Measurements from ENCODE around the gene SLC6A12. TPM values are rescaled to one million over a fixed set of nuclear protein-coding genes. Genes with fewer than 3 reads are reported as not detected.
"Not testable (repeated sequence)": the region's sequence is repeated elsewhere in the genome, so short reads cannot be mapped to it uniquely, and the experiment has no call there.

Gene SLC6A12
- total RNA-seq, 2 donors from 2014 or later, result 0.16 to 2.5 TPM

DNA sequence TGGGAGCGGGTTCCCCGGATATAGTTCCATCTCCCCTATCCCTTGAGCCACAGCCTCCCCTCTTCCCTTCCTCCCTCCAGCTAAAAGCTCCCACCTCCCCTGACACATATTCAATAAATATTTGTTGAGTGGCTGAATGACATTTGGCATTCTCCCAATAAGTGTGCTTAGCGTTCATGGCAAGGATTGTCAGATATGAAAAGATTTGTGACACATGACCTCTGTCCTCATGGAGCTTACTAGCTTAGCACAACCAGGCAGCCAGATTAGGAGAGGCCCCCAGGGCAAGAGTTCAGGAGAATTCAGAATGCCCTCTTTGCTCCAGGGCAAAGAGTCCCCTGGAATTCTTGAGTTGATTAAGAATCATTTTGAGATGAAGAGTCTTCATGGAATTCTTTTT is 22.5 kb upstream of the SLC6A12 start:
- no peak overlapping the region for H3K9ac ChIP-seq (ENCODE audit: low read depth in 2 of 2, low read length in 2 of 2)
- intact Hi-C loops (cut with DNase I), result no loop called here

DNA sequence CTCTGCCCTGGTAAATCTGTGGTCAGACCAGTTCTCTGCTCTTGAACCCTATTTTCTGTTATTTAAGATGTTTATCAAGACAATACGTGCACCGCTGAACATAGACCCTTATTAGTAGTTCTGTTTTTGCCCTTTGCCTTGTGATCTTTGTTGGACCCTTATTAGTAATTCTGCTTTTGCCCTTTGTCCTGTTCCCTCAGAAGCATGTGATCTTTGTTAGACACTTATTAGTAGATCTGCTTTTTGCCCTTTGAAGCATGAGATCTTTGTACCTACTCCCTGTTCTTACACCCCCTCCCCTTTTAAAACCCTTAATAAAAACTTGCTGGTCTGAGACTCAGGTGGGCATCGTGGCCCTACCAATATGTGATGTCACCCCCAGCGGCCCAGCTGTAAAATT is 22.0 kb upstream of the SLC6A12 start:
- H3K27me3 ChIP-seq; H3K4me3 ChIP-seq; H3K4me1 ChIP-seq; H3K9ac ChIP-seq (ENCODE audit: low read depth in 2 of 2, low read length in 2 of 2); DNase-seq; intact Hi-C loops (cut with DNase I); H3K9me3 ChIP-seq; H3K36me3 ChIP-seq; H3K27ac ChIP-seq: not testable (repeated sequence)

More for the DNA sequence above, 22.5 kb upstream of the SLC6A12 start:
- Histone ChIP-seq H3K36me3 (no peaks in the 10 kb centered on the region), H3K4me1 (no peaks in the 10 kb centered on the region), H3K4me3 (no peak overlapping the region), H3K9me3 (no peaks in the 10 kb centered on the region), H3K27me3 (no peaks in the 10 kb centered on the region), H3K27ac (no peak overlapping the region)
- no peak for DNase-seq
- TF ChIP-seq, protein P1, sequence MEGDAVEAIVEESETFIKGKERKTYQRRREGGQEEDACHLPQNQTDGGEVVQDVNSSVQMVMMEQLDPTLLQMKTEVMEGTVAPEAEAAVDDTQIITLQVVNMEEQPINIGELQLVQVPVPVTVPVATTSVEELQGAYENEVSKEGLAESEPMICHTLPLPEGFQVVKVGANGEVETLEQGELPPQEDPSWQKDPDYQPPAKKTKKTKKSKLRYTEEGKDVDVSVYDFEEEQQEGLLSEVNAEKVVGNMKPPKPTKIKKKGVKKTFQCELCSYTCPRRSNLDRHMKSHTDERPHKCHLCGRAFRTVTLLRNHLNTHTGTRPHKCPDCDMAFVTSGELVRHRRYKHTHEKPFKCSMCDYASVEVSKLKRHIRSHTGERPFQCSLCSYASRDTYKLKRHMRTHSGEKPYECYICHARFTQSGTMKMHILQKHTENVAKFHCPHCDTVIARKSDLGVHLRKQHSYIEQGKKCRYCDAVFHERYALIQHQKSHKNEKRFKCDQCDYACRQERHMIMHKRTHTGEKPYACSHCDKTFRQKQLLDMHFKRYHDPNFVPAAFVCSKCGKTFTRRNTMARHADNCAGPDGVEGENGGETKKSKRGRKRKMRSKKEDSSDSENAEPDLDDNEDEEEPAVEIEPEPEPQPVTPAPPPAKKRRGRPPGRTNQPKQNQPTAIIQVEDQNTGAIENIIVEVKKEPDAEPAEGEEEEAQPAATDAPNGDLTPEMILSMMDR (IDR thresholded peaks at IDR 0.05), result no peak

DNA sequence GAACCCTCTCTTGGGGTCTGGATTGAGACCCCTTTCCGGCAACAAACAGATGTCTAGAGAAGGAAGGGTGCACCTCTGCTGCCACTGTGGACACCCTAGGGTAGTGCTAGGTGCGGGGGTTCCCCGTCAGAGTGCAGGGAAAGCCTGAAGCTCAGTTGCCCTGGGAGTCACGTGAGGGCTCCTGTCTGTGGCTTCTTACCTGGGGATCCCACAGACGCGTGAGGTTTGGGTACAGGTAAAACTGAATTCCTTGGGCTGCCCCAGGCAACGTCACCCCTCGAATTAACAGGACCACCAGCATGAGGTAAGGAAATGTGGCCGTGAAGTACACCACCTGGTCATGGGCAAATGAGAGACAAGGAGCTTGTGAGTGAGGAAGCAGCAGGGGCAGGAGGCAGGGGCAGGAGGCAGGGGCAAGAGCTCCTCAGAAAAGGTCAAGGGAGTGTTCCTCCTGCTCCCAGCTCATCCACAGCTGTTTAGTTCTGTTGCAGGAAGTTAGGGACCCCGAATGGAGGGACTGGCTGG is 21.0 kb upstream of the SLC6A12 start:
- DNase-seq, result no peak
- TF ChIP-seq, protein P1 (IDR thresholded peaks at IDR 0.05), result no peak
- Histone ChIP-seq H3K4me3 (no peak overlapping the region), H3K4me1 (no peaks in the 10 kb centered on the region), H3K27ac (no peak overlapping the region), H3K27me3 (no peaks in the 10 kb centered on the region), H3K36me3 (no peaks in the 10 kb centered on the region), H3K9me3 (no peaks in the 10 kb centered on the region), H3K9ac (ENCODE audit: low read depth in 2 of 2, low read length in 2 of 2) (no peak overlapping the region)
- intact Hi-C loops (cut with DNase I), result no loop called here

DNA sequence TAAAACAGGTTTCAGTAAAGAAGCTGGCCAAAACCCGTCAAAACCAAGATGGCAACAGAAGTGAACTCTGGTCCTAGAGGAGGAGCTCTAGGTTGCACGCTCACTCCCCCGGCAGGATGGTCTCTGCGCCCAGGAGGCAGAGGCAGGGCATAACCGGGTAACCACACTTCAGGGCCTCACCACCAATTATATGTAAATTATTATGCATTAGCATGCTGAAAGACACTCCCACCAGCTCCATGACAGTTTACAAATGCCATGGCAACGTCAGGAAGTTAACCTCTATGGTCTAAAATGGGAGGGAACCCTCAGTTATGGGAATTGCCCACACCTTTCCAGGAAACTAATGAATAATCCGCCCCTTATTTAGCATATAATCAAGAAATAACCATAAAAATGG is 20.1 kb upstream of the SLC6A12 start:
- TF ChIP-seq, protein P1 (IDR thresholded peaks at IDR 0.05), result no peak
- DNase-seq, result no peak
- Histone ChIP-seq H3K4me1 (no peaks in the 10 kb centered on the region), H3K9me3 (no peaks in the 10 kb centered on the region), H3K9ac (ENCODE audit: low read depth in 2 of 2, low read length in 2 of 2) (no peak overlapping the region), H3K4me3 (no peak overlapping the region), H3K27me3 (no peaks in the 10 kb centered on the region), H3K27ac (no peak overlapping the region), H3K36me3 (no peaks in the 10 kb centered on the region)
- intact Hi-C loops (cut with DNase I), result no loop called here

DNA sequence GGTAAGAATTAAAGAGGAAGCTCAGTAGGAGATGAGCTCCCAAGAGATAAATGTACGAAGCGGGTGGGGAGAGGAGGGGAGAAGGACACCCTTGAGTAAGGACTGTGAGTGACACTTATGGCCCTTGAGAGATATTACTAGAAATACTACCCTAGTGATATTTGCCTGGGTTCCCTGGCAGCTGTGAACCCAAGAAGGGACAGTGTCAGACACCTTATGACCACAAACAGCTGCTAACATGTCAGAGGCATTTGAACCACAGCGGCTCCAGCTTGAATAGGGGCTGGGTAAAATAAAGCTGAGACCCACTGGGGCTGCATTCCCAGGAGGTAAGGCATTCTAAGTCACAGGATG is 19.6 kb upstream of the SLC6A12 start:
- H3K9ac ChIP-seq (ENCODE audit: low read depth in 2 of 2, low read length in 2 of 2), result no peak overlapping the region
- intact Hi-C loops (cut with DNase I), result no loop called here
- no peaks in the 10 kb centered on the region for H3K36me3 ChIP-seq
- H3K27ac ChIP-seq, result no peak overlapping the region
- no peak overlapping the region for H3K4me3 ChIP-seq
- no peaks in the 10 kb centered on the region for H3K4me1 ChIP-seq
- no peaks in the 10 kb centered on the region for H3K27me3 ChIP-seq
- H3K9me3 ChIP-seq, result no peaks in the 10 kb centered on the region
- TF ChIP-seq, protein P1 (IDR thresholded peaks at IDR 0.05), result no peak
- DNase-seq, result no peak

DNA sequence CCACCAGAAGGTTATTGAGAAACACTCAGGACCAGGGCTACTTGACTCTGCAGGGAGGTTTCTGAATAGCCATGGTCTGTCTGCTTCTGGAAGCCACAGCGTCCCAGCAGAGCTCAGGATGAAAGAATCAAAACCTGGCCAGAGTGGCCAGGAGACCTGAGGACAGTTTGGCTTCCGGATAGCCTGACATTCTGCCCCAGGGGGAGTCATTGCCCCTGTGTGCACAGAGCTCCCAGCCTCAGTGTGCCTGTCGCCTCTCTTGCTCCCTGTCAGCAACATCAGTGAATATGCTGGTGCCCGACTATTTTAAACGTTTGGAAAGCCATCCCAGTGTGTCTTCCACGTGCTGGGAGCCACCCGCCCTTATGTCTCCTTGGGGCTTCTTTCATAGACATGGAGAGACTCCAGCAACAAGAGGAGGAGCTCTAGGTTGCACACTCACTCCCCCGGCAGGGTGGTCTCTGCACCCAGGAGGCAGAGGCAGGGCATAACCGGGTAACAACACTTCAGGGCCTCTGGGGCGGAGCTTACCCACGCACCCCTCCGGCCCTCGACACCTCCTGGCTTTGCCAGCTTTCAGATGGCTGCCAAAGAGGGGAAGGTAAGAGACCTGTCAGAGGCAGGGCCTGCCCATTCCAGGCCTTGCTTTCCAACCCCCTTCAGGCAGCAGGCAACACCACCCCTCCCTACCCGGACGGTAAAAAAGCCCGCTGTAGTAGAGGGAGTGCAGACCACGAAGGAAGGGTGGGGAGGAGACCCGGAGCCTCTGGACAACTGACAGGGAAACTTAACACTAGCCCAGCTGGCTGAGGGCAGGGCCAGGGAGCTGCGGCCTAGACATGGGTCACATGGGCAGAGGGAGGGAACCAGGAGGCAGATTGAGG is 19.0 kb upstream of the SLC6A12 start:
- TF ChIP-seq, protein P1 (IDR thresholded peaks at IDR 0.05), result no peak
- H3K9me3 ChIP-seq, result no peaks in the 10 kb centered on the region
- H3K9ac ChIP-seq (ENCODE audit: low read depth in 2 of 2, low read length in 2 of 2), result peak overlapping the region in 1 of 2 donors; percentile 12
- no peaks in the 10 kb centered on the region for H3K27me3 ChIP-seq
- no peak for DNase-seq
- H3K36me3 ChIP-seq, result no peaks in the 10 kb centered on the region
- intact Hi-C loops (cut with DNase I), result no loop called here
- H3K4me1 ChIP-seq, result no peaks in the 10 kb centered on the region
- no peak overlapping the region for H3K4me3 ChIP-seq
- no peak overlapping the region for H3K27ac ChIP-seq
